GM12892 (cell line): Measurements from ENCODE around the gene MACROD2.

Source experiments
- POLR2A ChIP-seq: IDR thresholded peaks from 2 replicates; pipeline ENCODE4 v1.6.1; 2011; ENCODE audit warnings: low read depth, low read length, control low read depth
- POLR2AphosphoS5 ChIP-seq: IDR thresholded peaks from 2 replicates; pipeline ENCODE4 v1.6.1; 2011; ENCODE audit warnings: low read depth, low read length, control low read depth
- TAF1 ChIP-seq: IDR thresholded peaks from 2 replicates; pipeline ENCODE4 v1.6.1; 2011; ENCODE audit warnings: low read depth, mild to moderate bottlenecking, control low read depth, low read length, borderline replicate concordance

GRCh38 chr20:15842872-15843271 lies 1847.6 kb downstream of the MACROD2 start:
- TF ChIP-seq TAF1: no peak
- no peak for TF ChIP-seq POLR2A
- no peak for TF ChIP-seq POLR2AphosphoS5
